ENCODE measurements around the gene GPR21.

DNA sequence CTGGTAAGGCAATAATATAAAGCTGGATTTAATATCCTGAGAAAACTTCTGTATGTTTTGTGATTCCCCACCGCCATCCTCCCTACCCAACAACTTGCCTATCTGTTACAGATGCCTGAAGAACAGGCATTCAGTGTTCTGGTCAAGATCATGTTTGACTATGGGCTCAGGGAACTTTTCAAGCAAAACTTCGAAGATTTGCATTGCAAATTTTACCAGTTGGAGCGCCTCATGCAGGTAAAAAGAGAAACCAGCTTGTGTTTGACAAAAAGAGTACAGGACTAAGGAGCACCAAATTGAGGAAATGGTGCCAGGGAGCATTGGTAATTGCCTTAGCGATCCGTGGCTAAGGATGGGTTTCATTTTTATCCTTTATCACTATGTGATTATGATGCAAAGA is 40.0 kb downstream of the GPR21 start:
- TF ChIP-seq, protein P1, sequence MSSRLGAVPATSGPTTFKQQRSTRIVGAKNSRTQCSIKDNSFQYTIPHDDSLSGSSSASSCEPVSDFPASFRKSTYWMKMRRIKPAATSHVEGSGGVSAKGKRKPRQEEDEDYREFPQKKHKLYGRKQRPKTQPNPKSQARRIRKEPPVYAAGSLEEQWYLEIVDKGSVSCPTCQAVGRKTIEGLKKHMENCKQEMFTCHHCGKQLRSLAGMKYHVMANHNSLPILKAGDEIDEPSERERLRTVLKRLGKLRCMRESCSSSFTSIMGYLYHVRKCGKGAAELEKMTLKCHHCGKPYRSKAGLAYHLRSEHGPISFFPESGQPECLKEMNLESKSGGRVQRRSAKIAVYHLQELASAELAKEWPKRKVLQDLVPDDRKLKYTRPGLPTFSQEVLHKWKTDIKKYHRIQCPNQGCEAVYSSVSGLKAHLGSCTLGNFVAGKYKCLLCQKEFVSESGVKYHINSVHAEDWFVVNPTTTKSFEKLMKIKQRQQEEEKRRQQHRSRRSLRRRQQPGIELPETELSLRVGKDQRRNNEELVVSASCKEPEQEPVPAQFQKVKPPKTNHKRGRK (CRISPR knock-in tag; IDR thresholded peaks at IDR 0.05; ENCODE audit: borderline replicate concordance): no peak
- TF ChIP-seq, protein P2, sequence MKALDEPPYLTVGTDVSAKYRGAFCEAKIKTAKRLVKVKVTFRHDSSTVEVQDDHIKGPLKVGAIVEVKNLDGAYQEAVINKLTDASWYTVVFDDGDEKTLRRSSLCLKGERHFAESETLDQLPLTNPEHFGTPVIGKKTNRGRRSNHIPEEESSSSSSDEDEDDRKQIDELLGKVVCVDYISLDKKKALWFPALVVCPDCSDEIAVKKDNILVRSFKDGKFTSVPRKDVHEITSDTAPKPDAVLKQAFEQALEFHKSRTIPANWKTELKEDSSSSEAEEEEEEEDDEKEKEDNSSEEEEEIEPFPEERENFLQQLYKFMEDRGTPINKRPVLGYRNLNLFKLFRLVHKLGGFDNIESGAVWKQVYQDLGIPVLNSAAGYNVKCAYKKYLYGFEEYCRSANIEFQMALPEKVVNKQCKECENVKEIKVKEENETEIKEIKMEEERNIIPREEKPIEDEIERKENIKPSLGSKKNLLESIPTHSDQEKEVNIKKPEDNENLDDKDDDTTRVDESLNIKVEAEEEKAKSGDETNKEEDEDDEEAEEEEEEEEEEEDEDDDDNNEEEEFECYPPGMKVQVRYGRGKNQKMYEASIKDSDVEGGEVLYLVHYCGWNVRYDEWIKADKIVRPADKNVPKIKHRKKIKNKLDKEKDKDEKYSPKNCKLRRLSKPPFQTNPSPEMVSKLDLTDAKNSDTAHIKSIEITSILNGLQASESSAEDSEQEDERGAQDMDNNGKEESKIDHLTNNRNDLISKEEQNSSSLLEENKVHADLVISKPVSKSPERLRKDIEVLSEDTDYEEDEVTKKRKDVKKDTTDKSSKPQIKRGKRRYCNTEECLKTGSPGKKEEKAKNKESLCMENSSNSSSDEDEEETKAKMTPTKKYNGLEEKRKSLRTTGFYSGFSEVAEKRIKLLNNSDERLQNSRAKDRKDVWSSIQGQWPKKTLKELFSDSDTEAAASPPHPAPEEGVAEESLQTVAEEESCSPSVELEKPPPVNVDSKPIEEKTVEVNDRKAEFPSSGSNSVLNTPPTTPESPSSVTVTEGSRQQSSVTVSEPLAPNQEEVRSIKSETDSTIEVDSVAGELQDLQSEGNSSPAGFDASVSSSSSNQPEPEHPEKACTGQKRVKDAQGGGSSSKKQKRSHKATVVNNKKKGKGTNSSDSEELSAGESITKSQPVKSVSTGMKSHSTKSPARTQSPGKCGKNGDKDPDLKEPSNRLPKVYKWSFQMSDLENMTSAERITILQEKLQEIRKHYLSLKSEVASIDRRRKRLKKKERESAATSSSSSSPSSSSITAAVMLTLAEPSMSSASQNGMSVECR (CRISPR knock-in tag; IDR thresholded peaks at IDR 0.05; ENCODE audit: borderline replicate concordance): no peak
- TF ChIP-seq, protein P3, sequence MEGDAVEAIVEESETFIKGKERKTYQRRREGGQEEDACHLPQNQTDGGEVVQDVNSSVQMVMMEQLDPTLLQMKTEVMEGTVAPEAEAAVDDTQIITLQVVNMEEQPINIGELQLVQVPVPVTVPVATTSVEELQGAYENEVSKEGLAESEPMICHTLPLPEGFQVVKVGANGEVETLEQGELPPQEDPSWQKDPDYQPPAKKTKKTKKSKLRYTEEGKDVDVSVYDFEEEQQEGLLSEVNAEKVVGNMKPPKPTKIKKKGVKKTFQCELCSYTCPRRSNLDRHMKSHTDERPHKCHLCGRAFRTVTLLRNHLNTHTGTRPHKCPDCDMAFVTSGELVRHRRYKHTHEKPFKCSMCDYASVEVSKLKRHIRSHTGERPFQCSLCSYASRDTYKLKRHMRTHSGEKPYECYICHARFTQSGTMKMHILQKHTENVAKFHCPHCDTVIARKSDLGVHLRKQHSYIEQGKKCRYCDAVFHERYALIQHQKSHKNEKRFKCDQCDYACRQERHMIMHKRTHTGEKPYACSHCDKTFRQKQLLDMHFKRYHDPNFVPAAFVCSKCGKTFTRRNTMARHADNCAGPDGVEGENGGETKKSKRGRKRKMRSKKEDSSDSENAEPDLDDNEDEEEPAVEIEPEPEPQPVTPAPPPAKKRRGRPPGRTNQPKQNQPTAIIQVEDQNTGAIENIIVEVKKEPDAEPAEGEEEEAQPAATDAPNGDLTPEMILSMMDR (IDR thresholded peaks at IDR 0.05): no peak

All from WTC11 (cell line).